ENCODE results near the gene PHYKPL. TPM values are rescaled to one million over a fixed set of nuclear protein-coding genes. Genes with fewer than 3 reads are reported as not detected.

The PHYKPL gene
- total RNA-seq, 4 donors from 2014 or later, result 25.0 to 54.6 (median 33.7) TPM

DNA sequence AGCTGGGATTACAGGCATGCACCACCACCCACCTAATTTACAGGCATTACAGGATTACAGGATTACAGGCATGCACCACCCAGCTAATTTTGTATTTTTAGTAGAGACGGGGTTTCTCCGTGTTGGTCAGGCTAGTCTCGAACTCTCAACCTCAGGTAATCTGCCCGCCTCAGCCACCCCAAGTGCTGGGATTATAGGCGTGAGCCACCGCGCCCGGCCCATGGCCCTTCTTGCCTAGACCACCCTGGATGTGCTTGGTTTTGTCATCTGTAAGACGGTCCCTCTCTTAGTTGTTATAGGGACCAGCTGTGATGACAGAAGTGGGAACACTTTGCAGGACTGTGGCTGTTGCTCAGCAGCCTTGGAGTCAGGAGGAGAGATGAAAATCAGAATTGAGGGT lies 3.5 kb upstream of the PHYKPL start:
- Histone ChIP-seq H3K36me3 (no peaks in the 10 kb centered on the region), H3K9me3 (no peaks in the 10 kb centered on the region), H3K4me1 (peaks cover 51 to 58% of the 10 kb centered on the region in 2 donors), H3K27me3 (no peaks in the 10 kb centered on the region), H3K4me3 (no peak overlapping the region), H3K27ac (peak overlapping the region; percentile 82 to 94 (median 92))
- ATAC-seq (no peak), DNase-seq (no peak)
- in situ Hi-C loops (cut with MboI; ENCODE audit: low sequenced_read_pairs in 4 of 4), result no loop called here
- no peak for TF ChIP-seq POLR2A (IDR thresholded peaks at IDR 0.05)
- TF ChIP-seq, protein P1, sequence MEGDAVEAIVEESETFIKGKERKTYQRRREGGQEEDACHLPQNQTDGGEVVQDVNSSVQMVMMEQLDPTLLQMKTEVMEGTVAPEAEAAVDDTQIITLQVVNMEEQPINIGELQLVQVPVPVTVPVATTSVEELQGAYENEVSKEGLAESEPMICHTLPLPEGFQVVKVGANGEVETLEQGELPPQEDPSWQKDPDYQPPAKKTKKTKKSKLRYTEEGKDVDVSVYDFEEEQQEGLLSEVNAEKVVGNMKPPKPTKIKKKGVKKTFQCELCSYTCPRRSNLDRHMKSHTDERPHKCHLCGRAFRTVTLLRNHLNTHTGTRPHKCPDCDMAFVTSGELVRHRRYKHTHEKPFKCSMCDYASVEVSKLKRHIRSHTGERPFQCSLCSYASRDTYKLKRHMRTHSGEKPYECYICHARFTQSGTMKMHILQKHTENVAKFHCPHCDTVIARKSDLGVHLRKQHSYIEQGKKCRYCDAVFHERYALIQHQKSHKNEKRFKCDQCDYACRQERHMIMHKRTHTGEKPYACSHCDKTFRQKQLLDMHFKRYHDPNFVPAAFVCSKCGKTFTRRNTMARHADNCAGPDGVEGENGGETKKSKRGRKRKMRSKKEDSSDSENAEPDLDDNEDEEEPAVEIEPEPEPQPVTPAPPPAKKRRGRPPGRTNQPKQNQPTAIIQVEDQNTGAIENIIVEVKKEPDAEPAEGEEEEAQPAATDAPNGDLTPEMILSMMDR (IDR thresholded peaks at IDR 0.05 in 4 of 5, conservative IDR thresholded peaks at IDR 0.05 in 1 of 5), result no peak
- intact Hi-C loops (cut with DNase I; ENCODE audit: low total_unique reads), result loop anchor here (1.0 to 10.0 kb wide), 4 partner anchors 95 to 1319 kb away; partner anchors contain the start of gene RUFY1

DNA sequence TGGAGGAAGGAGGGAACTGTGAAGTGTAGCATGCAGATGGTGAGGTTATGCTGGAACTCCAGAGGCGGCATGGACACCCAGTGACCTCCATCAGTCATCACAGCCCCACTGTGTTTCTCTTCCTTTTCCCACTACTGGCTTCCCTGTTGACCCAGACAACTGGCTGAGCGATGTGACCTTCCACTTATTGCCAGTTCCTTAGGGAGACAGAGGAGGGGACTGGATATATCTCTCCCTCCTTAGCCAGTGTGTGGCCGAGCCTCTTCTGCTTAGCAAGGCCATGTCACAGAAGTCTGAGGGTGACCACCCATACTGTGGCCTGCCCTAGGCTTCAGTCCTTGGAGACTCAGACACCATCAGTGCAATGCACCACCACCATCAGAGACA lies 3.0 kb upstream of the PHYKPL start:
- in situ Hi-C loops (cut with MboI; ENCODE audit: low sequenced_read_pairs in 4 of 4), result no loop called here
- no peaks in the 10 kb centered on the region for H3K36me3 ChIP-seq
- peak overlapping the region in 2 of 4 donors; percentile 93 to 96 for H3K27ac ChIP-seq
- DNase-seq, result no peak
- H3K9me3 ChIP-seq, result no peaks in the 10 kb centered on the region
- H3K4me3 ChIP-seq, result no peak overlapping the region
- H3K4me1 ChIP-seq, result peaks cover 56 to 59% of the 10 kb centered on the region in 2 donors
- ATAC-seq, result no peak
- intact Hi-C loops (cut with DNase I; ENCODE audit: low total_unique reads), result loop anchor here (2.0 to 10.0 kb wide), 4 partner anchors 113 to 1319 kb away; partner anchors contain the start of gene RUFY1
- no peaks in the 10 kb centered on the region for H3K27me3 ChIP-seq
- TF ChIP-seq, protein P1 (IDR thresholded peaks at IDR 0.05 in 4 of 5, conservative IDR thresholded peaks at IDR 0.05 in 1 of 5), result no peak
- TF ChIP-seq POLR2A (IDR thresholded peaks at IDR 0.05), result no peak

DNA sequence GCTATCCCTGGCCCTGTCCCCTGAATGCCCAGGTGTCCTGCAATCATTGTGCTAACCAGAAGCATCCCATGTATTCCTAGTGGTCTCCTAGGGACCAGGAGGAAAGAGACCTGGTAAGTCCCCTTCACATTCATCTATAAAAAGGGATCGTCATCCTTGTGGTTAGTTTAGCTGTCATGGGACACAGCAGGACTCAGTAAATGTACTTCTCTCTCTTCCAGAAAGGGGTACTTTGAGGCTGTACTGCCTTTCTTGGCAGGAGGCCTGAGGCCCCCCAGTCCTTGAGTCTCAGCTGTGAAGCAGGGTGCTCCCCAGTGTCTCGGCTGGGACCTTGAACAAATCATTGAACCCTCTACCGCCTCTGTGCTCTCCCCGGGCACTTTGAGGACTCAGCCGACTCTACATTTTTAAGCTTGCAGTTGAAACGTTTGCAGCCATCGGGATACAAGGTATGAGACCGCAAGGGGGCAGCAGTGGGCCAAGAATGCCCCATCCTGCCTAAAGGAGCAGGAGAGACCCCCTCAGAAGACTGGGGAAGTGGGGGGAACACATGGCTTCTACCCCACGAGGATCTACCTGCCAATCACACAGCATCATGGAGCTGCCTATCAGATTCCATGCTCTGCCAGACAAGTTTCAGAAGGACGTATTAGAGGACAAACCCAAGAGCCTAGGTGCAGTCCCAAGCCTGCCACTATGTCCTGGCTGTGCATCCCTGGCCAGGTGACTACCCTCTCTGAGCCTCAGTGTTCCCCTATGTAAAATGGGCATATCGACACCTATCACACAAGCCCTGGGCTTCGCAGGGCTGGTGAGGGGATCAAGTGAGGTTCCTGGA lies 2.4 kb upstream of the PHYKPL start:
- DNase-seq (peak in 1 of 2 donors; percentile 71), ATAC-seq (no peak)
- Histone ChIP-seq H3K9me3 (no peaks in the 10 kb centered on the region), H3K27ac (peak overlapping the region; percentile 14 to 96 (median 52)), H3K27me3 (no peaks in the 10 kb centered on the region), H3K4me3 (no peak overlapping the region), H3K4me1 (peaks cover 56 to 59% of the 10 kb centered on the region in 2 donors), H3K36me3 (peaks cover 0 to 5% of the 10 kb centered on the region in 2 donors)
- in situ Hi-C loops (cut with MboI; ENCODE audit: low sequenced_read_pairs in 4 of 4), result no loop called here
- intact Hi-C loops (cut with DNase I; ENCODE audit: low total_unique reads), result loop anchor here (2.0 to 10.0 kb wide), 4 partner anchors 113 to 1320 kb away; partner anchors contain the start of gene RUFY1
- no peak for TF ChIP-seq POLR2A (IDR thresholded peaks at IDR 0.05)
- TF ChIP-seq, protein P1 (IDR thresholded peaks at IDR 0.05 in 4 of 5, conservative IDR thresholded peaks at IDR 0.05 in 1 of 5), result peak; percentile 40 to 78 (median 68)

DNA sequence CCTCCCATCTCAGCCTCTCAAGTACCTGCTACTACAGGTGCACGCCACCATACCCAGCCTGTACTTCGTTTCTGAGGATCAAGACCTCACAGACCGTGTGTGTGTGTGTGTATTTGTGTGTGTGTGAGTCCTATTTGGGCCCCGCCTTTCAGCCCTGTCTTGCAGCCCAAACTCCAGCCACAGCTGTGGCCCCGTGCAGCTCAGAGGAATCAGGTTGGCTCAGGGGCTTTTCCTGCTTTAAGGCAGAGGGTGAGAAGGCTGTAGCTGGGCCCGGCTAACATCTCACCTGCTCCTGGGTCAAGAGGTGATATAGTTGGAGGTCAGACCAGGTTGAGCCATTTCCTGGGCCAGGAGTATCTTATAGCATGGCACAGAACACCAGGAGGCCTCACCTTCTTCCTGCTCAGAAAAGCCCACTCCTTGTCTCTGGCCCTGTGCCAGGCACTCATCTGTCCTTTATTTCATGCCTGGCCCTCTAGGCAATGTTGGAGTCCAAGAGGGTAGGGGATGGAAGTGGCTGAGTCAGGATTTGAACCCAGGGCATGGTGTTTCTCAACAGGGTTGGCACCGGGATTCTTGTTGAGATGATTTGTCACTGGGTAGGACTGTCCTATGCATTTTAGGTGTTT lies 1.6 kb upstream of the PHYKPL start:
- no peaks in the 10 kb centered on the region for H3K9me3 ChIP-seq
- peak overlapping the region in 2 of 4 donors; percentile 53 to 96 for H3K27ac ChIP-seq
- H3K27me3 ChIP-seq, result no peaks in the 10 kb centered on the region
- H3K36me3 ChIP-seq, result peaks cover 0 to 13% of the 10 kb centered on the region in 2 donors
- in situ Hi-C loops (cut with MboI; ENCODE audit: low sequenced_read_pairs in 4 of 4), result no loop called here
- DNase-seq (no peak), ATAC-seq (no peak)
- TF ChIP-seq, protein P1 (IDR thresholded peaks at IDR 0.05 in 4 of 5, conservative IDR thresholded peaks at IDR 0.05 in 1 of 5), result no peak
- TF ChIP-seq POLR2A (IDR thresholded peaks at IDR 0.05), result no peak
- H3K4me3 ChIP-seq, result no peak overlapping the region
- intact Hi-C loops (cut with DNase I; ENCODE audit: low total_unique reads), result loop anchor here (2.0 to 10.0 kb wide), 2 partner anchors 317 to 1321 kb away; partner anchors contain the start of gene RUFY1
- peaks cover 58 to 61% of the 10 kb centered on the region in 2 donors for H3K4me1 ChIP-seq

Measured in gastrocnemius medialis (tissue), 4 donors.